Fibroblast of lung (primary cell): ENCODE data around the gene CHD6. TPM values are rescaled to one million over a fixed set of nuclear protein-coding genes. Genes with fewer than 3 reads are reported as not detected.

Experiments
- DNase-seq, 2 donors: peaks; one replicate each; pipeline versions ENCODE4 v3.0.0 to v3.0.0-alpha.2; 2010; ENCODE audit warnings: low read depth in 2 of 2
- H2AFZ ChIP-seq: 2 replicates; pipeline ENCODE4 v1.5.1; 2012; ENCODE audit warnings: low read length, control low read depth, inconsistent platforms
- H3K27ac ChIP-seq: 2 replicates; pipeline ENCODE4 v1.5.1; 2011; ENCODE audit warnings: low read length, control low read depth; ENCODE audit not compliant: insufficient read depth
- H3K27me3 ChIP-seq: 2 replicates; pipeline ENCODE4 v1.5.1; 2011; ENCODE audit warnings: mild to moderate bottlenecking, low read length; ENCODE audit not compliant: control insufficient read depth, insufficient read depth
- H3K36me3 ChIP-seq: 2 replicates; pipeline ENCODE4 v1.5.1; 2011; ENCODE audit warnings: low read length; ENCODE audit not compliant: control insufficient read depth, insufficient read depth
- H3K4me1 ChIP-seq: 2 replicates; pipeline ENCODE4 v1.5.1; 2011; ENCODE audit warnings: low read length; ENCODE audit not compliant: control insufficient read depth, insufficient read depth; ENCODE audit errors: extremely low read depth
- H3K4me2 ChIP-seq: 2 replicates; pipeline ENCODE4 v1.5.1; 2011; ENCODE audit warnings: low read length, control low read depth; ENCODE audit not compliant: insufficient read depth; ENCODE audit errors: extremely low read depth
- H3K4me3 ChIP-seq, 4 experiments: fragments of 200-600 bp in 1 of 4; sonication (generic) in 1 of 4; replicated peaks in 1 of 4; 2 replicates each; pipeline ENCODE4 v1.5.1; 2011 to 2016; ENCODE audit warnings: low read length in 4 of 4, low read depth in 3 of 4, mild to moderate bottlenecking in 3 of 4, control low read depth in 2 of 4, inconsistent platforms in 1 of 4, mixed read lengths in 1 of 4; ENCODE audit not compliant: insufficient read depth in 1 of 4; ENCODE audit errors: control extremely low read depth in 1 of 4
- H3K79me2 ChIP-seq: 2 replicates; pipeline ENCODE4 v1.5.1; 2012; ENCODE audit warnings: mild to moderate bottlenecking, low read length, inconsistent platforms; ENCODE audit not compliant: control insufficient read depth, insufficient read depth
- H3K9ac ChIP-seq: 2 replicates; pipeline ENCODE4 v1.5.1; 2011; ENCODE audit warnings: mild to moderate bottlenecking, low read length, control low read depth; ENCODE audit not compliant: insufficient read depth
- H3K9me3 ChIP-seq: 2 replicates; pipeline ENCODE4 v1.5.1; 2012; ENCODE audit warnings: low read depth, low read length; ENCODE audit not compliant: control insufficient read depth, insufficient read depth
- H4K20me1 ChIP-seq: 2 replicates; pipeline ENCODE4 v1.5.1; 2011; ENCODE audit warnings: low read length; ENCODE audit not compliant: control insufficient read depth, insufficient read depth; ENCODE audit errors: extremely low read depth
- EZH2 ChIP-seq: IDR thresholded peaks from 2 replicates; pipeline ENCODE4 v1.5.1; 2012; ENCODE audit warnings: low read length, control low read depth, mild to moderate bottlenecking; ENCODE audit errors: missing control alignments
- polyA plus RNA-seq, 2 donors: library from polyadenylated mRNA; depleted of rRNA in 1 of 2; stranded (reverse) in 1 of 2; unstranded in 1 of 2; fragments of >200 nt; gene quantifications; 2 replicates each; pipeline ENCODE4 v1.2.1, GENCODE V29; 2011 to 2012; ENCODE audit warnings: missing spikeins in 1 of 2
- total RNA-seq: library from RNA; depleted of rRNA; stranded (reverse); fragments of >200 nt; gene quantifications from 2 replicates; pipeline ENCODE4 v1.2.1, GENCODE V29; 2014
- TF ChIP-seq, protein P1 (sequence below), 2 donors: IDR thresholded peaks in 1 of 2; conservative IDR thresholded peaks in 1 of 2; 1 replicate in 1 of 2; 2 replicates in 1 of 2; pipeline ENCODE4 v1.5.1; 2011 to 2012; ENCODE audit warnings: low read length in 2 of 2, control low read depth in 1 of 2, inconsistent platforms in 1 of 2, low read depth in 1 of 2, mild to moderate bottlenecking in 1 of 2

CHD6 gene
- total and polyA plus RNA-seq, 2 donors (not counting 1 experiment from before 2014, with no cell fraction given) = 13.4 to 25.9 TPM

DNA sequence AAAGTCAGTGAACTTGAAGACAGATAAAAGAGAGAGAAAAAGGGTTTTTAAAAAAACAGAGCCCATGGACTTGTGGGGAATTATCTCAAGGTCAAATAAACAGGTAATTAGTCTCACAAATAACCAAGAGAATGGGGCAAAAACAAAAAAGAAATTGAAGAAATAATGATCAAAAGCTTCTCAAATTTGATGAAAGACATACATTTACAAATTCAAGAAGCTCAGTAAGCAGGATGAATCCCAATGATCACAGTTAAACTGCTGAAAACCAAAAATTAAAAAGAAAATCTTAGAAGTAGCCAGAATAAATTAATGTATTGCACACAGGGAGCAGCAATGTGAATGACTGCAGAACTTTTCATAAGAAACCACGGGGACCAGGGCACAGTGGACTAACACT lies 139.1 kb downstream of the CHD6 start:
- Histone ChIP-seq H3K4me1 (peaks cover 5% of the 10 kb centered on the region), H3K27ac (no peak overlapping the region), H3K79me2 (no peaks in the 10 kb centered on the region), H4K20me1 (no peaks in the 10 kb centered on the region), H3K4me3 (no peak overlapping the region), H3K9ac (no peak overlapping the region), H3K9me3 (no peaks in the 10 kb centered on the region), H3K36me3 (peaks cover 2% of the 10 kb centered on the region), H2AFZ (no peak overlapping the region), H3K4me2 (no peak overlapping the region), H3K27me3 (no peaks in the 10 kb centered on the region)
- DNase-seq = no peak
- TF ChIP-seq EZH2 = no peak
- TF ChIP-seq, protein P1, sequence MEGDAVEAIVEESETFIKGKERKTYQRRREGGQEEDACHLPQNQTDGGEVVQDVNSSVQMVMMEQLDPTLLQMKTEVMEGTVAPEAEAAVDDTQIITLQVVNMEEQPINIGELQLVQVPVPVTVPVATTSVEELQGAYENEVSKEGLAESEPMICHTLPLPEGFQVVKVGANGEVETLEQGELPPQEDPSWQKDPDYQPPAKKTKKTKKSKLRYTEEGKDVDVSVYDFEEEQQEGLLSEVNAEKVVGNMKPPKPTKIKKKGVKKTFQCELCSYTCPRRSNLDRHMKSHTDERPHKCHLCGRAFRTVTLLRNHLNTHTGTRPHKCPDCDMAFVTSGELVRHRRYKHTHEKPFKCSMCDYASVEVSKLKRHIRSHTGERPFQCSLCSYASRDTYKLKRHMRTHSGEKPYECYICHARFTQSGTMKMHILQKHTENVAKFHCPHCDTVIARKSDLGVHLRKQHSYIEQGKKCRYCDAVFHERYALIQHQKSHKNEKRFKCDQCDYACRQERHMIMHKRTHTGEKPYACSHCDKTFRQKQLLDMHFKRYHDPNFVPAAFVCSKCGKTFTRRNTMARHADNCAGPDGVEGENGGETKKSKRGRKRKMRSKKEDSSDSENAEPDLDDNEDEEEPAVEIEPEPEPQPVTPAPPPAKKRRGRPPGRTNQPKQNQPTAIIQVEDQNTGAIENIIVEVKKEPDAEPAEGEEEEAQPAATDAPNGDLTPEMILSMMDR (conservative IDR thresholded peaks at IDR 0.05 in 1 of 2, IDR thresholded peaks at IDR 0.05 in 1 of 2; ENCODE audit: low read depth in 1 of 2, low read length in 2 of 2) = no peak

DNA sequence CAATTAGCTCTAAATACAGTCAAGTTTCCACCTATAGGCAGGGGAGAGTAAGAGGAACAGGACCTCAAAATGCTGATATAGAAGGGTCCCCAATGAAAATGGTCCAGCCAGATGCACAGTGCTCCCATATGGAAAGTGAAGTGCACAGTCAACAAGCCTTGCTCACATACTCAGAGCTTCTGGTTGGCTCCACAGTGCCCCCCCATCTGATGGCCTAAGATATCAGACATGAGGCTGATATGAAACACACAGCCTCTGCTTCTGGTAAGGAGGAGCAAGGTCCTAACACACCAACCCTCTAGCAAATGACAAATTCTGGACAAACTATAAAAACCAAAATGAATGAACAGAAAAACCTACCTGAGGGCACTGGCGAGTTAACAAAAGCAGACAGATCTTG lies 140.2 kb downstream of the CHD6 start:
- Histone ChIP-seq H3K4me2 (no peak overlapping the region), H3K27ac (no peak overlapping the region), H3K36me3 (peaks cover 2% of the 10 kb centered on the region), H3K79me2 (no peaks in the 10 kb centered on the region), H2AFZ (no peak overlapping the region), H3K4me1 (peaks cover 3% of the 10 kb centered on the region), H3K9me3 (no peaks in the 10 kb centered on the region), H3K4me3 (no peak overlapping the region), H3K27me3 (no peaks in the 10 kb centered on the region), H3K9ac (no peak overlapping the region), H4K20me1 (no peaks in the 10 kb centered on the region)
- no peak for DNase-seq
- no peak for TF ChIP-seq EZH2
- TF ChIP-seq, protein P1 (conservative IDR thresholded peaks at IDR 0.05 in 1 of 2, IDR thresholded peaks at IDR 0.05 in 1 of 2; ENCODE audit: low read depth in 1 of 2, low read length in 2 of 2) = no peak

DNA sequence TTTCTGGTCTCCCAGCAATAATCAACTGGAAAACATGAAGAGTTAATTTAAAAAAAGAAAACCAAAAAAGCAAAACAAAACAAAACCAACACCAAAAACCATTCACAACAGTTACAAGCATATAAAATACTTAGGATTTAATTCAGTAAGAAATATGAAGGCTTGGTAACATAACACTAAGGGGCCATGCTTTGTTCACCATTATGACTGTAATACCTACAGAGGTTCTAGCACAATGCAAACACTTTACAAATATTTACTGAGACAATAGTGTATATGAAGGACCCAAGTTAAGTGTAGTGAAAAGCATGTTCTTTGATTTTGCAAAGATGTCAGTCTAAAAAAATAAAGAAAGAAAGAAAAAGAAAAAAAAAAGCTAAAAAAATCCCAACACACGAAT lies 141.7 kb downstream of the CHD6 start:
- Histone ChIP-seq H3K27ac (no peak overlapping the region), H3K9ac (no peak overlapping the region), H3K9me3 (no peaks in the 10 kb centered on the region), H3K4me1 (peaks cover 3% of the 10 kb centered on the region), H4K20me1 (no peaks in the 10 kb centered on the region), H2AFZ (no peak overlapping the region), H3K27me3 (no peaks in the 10 kb centered on the region), H3K79me2 (no peaks in the 10 kb centered on the region), H3K36me3 (peaks cover 2% of the 10 kb centered on the region), H3K4me2 (no peak overlapping the region), H3K4me3 (no peak overlapping the region)
- no peak for TF ChIP-seq EZH2
- TF ChIP-seq, protein P1 (conservative IDR thresholded peaks at IDR 0.05 in 1 of 2, IDR thresholded peaks at IDR 0.05 in 1 of 2; ENCODE audit: low read depth in 1 of 2, low read length in 2 of 2) = no peak
- no peak for DNase-seq
